NOMO-1 treated with DMSO at 0.1 percent for 48 hours (cell line): ENCODE results near the gene NT5DC2.

Experiments
- DNase-seq: peaks from one replicate; lab custom pipeline; 2025; ENCODE audit not compliant: unreplicated experiment; lab: John Stamatoyannopoulos, UW

The NT5DC2 gene

DNA sequence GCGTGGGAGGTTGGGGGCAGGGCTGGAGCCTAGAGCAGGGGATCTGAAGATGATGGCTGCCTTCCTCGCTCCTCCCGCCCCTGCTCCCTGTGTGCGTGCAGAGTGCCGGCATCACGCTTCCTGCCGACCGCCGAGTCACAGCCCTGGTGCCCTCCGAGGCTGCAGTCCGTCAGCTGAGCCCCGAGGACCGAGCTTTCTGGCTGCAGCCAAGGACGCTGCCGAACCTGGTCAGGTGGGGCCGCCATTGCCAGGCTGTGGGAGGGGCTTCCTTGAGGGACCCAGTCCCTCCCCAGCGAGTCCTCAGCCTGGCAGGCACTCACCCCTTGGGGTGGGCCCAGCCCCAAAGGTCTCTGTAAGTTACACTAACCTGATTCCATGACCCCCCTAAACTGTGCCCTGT, 20.9 kb downstream of the NT5DC2 start:
- DNase-seq = no peak

- DNase-seq = no peak
These were observed 21.6 kb downstream of the NT5DC2 start for GRCh38 chr3:52512105-52512504.

- DNase-seq = no peak
These were observed 22.1 kb downstream of the NT5DC2 start for GRCh38 chr3:52511509-52511908.

DNA sequence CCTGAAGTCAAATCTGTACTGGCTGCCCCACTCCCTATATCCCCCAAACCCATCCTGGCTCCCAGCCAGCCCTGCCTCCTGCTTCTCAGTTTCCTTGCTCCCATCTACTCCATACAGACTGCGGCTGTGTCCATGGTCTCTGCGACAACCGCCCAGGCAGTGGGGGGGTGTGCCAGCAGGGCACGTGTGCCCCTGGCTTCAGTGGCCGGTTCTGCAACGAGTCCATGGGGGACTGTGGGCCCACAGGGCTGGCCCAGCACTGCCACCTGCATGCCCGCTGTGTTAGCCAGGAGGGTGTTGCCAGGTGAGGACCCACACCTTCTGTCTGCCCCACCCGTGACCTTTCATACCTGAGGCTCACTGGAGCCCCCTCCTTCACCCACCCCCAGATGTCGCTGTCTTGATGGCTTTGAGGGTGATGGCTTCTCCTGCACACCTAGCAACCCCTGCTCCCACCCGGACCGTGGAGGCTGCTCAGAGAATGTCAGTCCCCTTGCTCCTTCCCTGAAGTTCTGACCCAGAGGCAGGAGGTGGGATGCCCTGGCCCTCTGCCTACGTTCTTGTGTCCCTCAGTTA, 23.8 kb downstream of the NT5DC2 start:
- no peak for DNase-seq

DNA sequence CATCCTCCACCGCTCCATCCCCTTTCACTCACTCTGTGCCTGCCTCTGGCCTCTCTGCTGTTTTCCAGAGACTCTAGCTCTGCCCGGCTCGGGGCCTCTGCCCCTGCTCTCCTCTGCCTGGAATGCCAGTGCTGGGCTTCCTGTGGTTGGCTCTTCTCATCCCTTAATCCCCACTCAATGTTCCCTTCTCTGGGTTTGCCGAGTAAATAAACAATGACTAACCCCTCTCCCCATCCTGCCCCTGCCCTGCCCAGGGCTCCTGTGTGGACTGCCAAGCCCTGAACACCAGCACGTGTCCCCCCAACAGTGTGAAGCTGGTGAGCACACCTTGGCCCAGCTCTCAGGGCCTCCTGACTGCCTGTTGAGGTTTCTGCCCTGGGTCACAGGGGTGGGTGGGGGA, 26.3 kb downstream of the NT5DC2 start:
- DNase-seq = no peak

DNA sequence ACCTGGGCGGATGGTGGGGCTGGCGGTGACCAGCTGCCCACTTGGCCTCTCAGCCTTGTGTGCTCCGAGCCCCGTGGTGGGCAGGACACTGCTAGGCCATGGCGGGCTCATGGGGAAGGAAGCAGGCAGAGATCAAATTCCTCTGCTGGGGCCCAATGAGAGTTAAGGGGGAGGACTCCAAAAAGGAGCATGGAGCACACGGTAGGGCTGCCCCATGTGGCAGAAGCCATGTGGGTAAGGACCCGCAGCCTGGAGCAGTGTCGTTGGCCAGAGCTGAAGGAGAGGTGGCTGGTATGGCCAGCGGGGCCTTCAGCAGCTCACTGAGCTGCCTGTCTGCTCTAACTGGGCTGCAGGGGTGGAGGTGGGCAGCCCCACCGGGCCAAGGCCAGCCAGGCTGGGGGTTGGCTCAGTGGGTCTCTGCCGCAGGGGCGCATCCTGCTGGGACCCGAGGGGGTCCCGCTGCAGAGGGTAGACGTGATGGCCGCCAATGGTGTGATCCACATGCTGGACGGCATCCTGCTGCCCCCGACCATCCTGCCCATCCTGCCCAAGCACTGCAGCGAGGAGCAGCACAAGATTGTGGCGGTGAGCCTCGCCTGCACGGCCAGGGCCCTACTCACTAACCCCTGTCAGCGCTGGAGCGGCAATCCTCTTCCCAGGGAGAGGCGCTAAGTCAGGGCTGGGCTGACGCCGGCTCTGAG, 27.2 kb downstream of the NT5DC2 start:
- no peak for DNase-seq

GRCh38 chr3:52504977-52505376, 28.7 kb downstream of the NT5DC2 start:
- DNase-seq = no peak

DNA sequence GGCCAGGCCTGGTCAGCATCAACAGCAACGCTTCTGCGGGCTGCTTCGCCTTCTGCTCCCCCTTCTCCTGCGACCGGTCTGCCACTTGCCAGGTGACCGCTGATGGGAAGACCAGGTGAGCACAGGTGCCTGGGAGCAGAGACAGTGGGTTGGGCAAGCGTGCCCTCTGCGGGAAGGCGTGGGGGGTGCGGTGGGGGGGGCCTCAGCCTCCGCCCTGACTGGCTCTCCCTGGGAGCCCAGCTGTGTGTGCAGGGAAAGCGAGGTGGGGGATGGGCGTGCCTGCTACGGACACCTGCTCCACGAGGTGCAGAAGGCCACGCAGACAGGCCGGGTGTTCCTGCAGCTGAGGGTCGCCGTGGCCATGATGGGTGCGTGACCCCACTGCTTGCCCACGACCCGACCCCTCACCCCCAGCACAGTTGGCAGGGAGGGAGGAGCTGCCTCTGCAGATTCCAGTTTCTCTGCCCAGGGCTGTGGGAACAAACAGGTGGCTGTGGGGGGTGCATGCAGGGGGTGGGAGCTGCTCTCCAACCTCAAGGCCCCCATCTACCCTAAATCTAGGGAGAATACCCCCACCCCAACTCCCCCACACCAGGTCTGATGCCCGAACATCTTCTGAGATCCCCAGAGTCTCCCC, 29.8 kb downstream of the NT5DC2 start:
- DNase-seq = no peak

- no peak for DNase-seq
These were observed 30.8 kb downstream of the NT5DC2 start for GRCh38 chr3:52502808-52503350.

DNA sequence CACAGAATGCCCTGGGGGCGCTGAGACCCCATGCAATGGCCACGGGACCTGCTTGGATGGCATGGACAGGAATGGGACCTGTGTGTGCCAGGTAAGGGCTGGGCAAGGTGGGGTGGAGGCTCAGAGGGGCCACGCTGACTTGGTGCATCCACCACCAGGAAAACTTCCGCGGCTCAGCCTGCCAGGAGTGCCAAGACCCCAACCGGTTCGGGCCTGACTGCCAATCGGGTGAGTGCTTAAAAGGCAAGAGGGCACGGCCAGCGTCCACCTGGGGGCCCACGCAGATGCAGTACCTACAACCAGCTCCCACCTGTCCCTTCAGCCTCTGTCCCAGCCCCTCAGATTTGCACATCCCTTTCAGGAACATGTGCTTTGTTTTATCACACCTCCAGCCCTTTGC, 31.7 kb downstream of the NT5DC2 start:
- no peak for DNase-seq

DNA sequence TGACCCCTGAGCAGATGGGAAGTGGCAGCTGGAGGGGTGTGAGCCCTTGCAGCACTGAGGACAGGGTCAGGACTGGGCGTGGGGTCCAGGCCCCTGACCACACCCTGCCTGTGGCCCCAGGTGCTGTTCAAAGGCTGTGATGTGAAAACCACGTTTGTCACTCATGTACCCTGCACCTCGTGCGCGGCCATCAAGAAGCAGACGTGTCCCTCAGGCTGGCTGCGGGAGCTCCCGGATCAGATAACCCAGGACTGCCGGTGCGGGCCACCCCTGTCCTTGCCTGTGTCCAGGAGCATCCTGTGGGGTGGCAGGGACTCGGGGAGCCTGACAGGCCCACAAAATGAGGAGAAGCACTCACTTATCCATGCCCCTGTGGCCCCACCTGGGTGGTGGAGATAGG, 32.6 kb downstream of the NT5DC2 start:
- DNase-seq = no peak

GRCh38 chr3:52498137-52499054, 35.3 kb downstream of the NT5DC2 start:
- DNase-seq = peak; percentile 95

- DNase-seq = no peak
These were observed 37.7 kb downstream of the NT5DC2 start for GRCh38 chr3:52495777-52496602.

- DNase-seq = no peak
These were observed 38.7 kb downstream of the NT5DC2 start, which contains the start of gene STAB1 for GRCh38 chr3:52494886-52495495. Gene STAB1, plus strand, starts transcription at chr3:52495338. Its CDS starts 76 bp downstream, at chr3:52495414.

DNA sequence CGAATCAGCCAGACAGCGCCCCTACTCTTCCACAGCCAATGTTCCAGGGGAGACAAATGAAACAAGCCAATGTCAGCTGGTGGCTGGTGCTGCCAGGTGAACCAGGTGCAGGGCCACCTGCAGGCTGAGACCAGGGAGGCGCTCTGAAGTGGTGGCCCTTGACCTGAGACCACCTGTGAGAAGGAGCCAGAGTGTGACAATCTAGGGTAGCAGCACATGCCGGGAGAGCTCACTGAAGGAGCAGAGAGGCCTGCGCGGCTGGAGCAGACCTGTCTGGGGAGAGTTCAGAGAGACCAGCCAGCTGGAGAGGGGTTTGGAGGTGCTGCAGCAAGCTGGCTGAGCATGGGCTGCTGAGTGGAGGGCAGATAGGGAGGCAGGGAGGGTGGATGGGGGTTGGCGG, 39.2 kb downstream of the NT5DC2 start:
- no peak for DNase-seq

GRCh38 chr3:52493232-52494017, 40.2 kb downstream of the NT5DC2 start:
- DNase-seq = no peak

- DNase-seq = no peak
These were observed 41.6 kb downstream of the NT5DC2 start for GRCh38 chr3:52492059-52492458.

- DNase-seq = no peak
These were observed 42.6 kb downstream of the NT5DC2 start for GRCh38 chr3:52490939-52491526.
